ENCODE data around the gene SLC7A6. TPM values are rescaled to one million over a fixed set of nuclear protein-coding genes. Genes with fewer than 3 reads are reported as not detected.

The SLC7A6 gene
- total and polyA plus RNA-seq, 2 of the 8 experiments (the other 6 are each of a cell fraction or from before 2014, with no cell fraction given): 28.0 to 37.8 TPM

GRCh38 chr16:68319185-68319908 lies 55.0 kb downstream of the SLC7A6 start:
- no peak overlapping the region for H2AFZ ChIP-seq (ENCODE audit: low read length)
- H3K79me1 ChIP-seq (ENCODE audit: low read depth, low read length): peaks cover 3% of the 10 kb centered on the region; the same call in 1 of the 2 replicates
- WGBS, 2 experiments (ENCODE audit: extremely low coverage in 1 of 2, insufficient coverage in 1 of 2, insufficient read length in 1 of 2, insufficient replicate concordance in 2 of 2, low coverage in 1 of 2, low lambda C conversion rate in 2 of 2, missing lambda C conversion rate in 1 of 2): 98% methylated on average over 6 of the region's 6 CpGs; no CpG with 5 or more reads in 1 of the 2 experiments
- no peak overlapping the region for H4K5ac ChIP-seq (ENCODE audit: insufficient read length, low read depth, low read length)
- no peaks in the 10 kb centered on the region for H3K27me3 ChIP-seq (replicated peaks in 1 of 4; ENCODE audit: control insufficient read depth in 3 of 4, extremely low read depth in 1 of 4, insufficient read depth in 3 of 4, low read length in 3 of 4)
- H2BK120ac ChIP-seq (replicated peaks; ENCODE audit: low read depth, low read length): no peak overlapping the region
- ChIA-PET POLR2A (ENCODE audit: partially characterized antibody) (interaction anchor here (0.6 to 1.4 kb wide), 5 partner anchors 8 to 160 kb away, joined by 3 to 5 read pairs (median 3); partner anchors contain the start of genes PRMT7 and SLC7A6OS), CTCF (ENCODE audit: partially characterized antibody) (interaction anchor here (0.6 to 16.2 kb wide), 9 partner anchors 9 to 164 kb away, joined by 3 to 221 read pairs (median 4); partner anchors contain the start of genes PRMT7, SLC7A6 and SLC7A6OS)
- H2BK15ac ChIP-seq (ENCODE audit: low read length): no peak overlapping the region
- no peaks in the 10 kb centered on the region for H3K9me3 ChIP-seq (ENCODE audit: insufficient read depth in 2 of 2, low read depth in 1 of 2, low read length in 1 of 2)
- no peak overlapping the region for H3K4ac ChIP-seq (replicated peaks; ENCODE audit: insufficient read length, low read depth, low read length)
- DNase-seq (ENCODE audit: low read depth in 1 of 2, low spot score in 2 of 2) (no peak), FAIRE-seq (no peak)
- no peak overlapping the region for H2BK20ac ChIP-seq (ENCODE audit: low read length)
- no peak overlapping the region for H2BK12ac ChIP-seq (ENCODE audit: low read depth, low read length)
- H3K4me3 ChIP-seq (ENCODE audit: extremely low read depth in 1 of 4, insufficient read depth in 2 of 4, low read depth in 3 of 4, low read length in 4 of 4): no peak overlapping the region
- H2AK5ac ChIP-seq (ENCODE audit: low read depth, low read length): no peak overlapping the region
- H4K91ac ChIP-seq (replicated peaks; ENCODE audit: insufficient read length, low read length): no peak overlapping the region
- no peak overlapping the region for H2BK5ac ChIP-seq (ENCODE audit: low read depth, low read length)
- H3K4me1 ChIP-seq (replicated peaks in 1 of 4; ENCODE audit: control insufficient read depth in 3 of 4, insufficient read depth in 4 of 4, low read length in 3 of 4): no peaks in the 10 kb centered on the region; a peak in 1 of 7 replicates
- H4K20me1 ChIP-seq (replicated peaks in 1 of 2; ENCODE audit: control insufficient read depth in 1 of 2, insufficient read depth in 2 of 2, low read length in 2 of 2): peaks cover 0 to 2% of the 10 kb centered on the region in 2 experiments
- no peak overlapping the region for H3K14ac ChIP-seq (ENCODE audit: insufficient read length)
- peaks cover 2 to 22% (median 9%) of the 10 kb centered on the region in 4 experiments; a peak in 5 of 8 replicates for H3K36me3 ChIP-seq (ENCODE audit: control insufficient read depth in 2 of 4, insufficient read depth in 4 of 4, low read length in 3 of 4)
- no peak overlapping the region for H3K4me2 ChIP-seq (ENCODE audit: insufficient read depth in 1 of 2, low read depth in 2 of 2, low read length in 2 of 2)
- H3K18ac ChIP-seq (ENCODE audit: extremely low read depth, low read length): no peak overlapping the region
- no peak overlapping the region for H3K23ac ChIP-seq (ENCODE audit: insufficient read length)
- H3K27ac ChIP-seq (ENCODE audit: low read depth, low read length): no peak overlapping the region
- H3K23me2 ChIP-seq (ENCODE audit: low read depth, low read length): no peaks in the 10 kb centered on the region
- no peak overlapping the region for H4K8ac ChIP-seq (ENCODE audit: extremely low read depth, insufficient read depth, low read length)
- H3K56ac ChIP-seq (replicated peaks; ENCODE audit: insufficient read length, low read depth, low read length): no peak overlapping the region
- H3K79me2 ChIP-seq (ENCODE audit: control insufficient read depth in 1 of 2, insufficient read depth in 2 of 2, low read length in 2 of 2): no peaks in the 10 kb centered on the region
- H3K9ac ChIP-seq (replicated peaks in 1 of 4; ENCODE audit: extremely low read depth in 1 of 4, low read depth in 3 of 4, low read length in 3 of 4): no peak overlapping the region
- TF ChIP-seq SAP30 (IDR thresholded peaks at IDR 0.05; ENCODE audit: insufficient read depth, insufficient replicate concordance, low read length) (no peak), BACH1 (IDR thresholded peaks at IDR 0.05; ENCODE audit: low read length) (no peak), ATF3 (IDR thresholded peaks at IDR 0.05; ENCODE audit: insufficient read depth, low read depth, low read length) (no peak), JUND (IDR thresholded peaks at IDR 0.05; ENCODE audit: low read length) (no peak), KDM1A (IDR thresholded peaks at IDR 0.05; ENCODE audit: borderline replicate concordance, low read length) (no peak), CHD2 (IDR thresholded peaks at IDR 0.05; ENCODE audit: low read length) (no peak), MAFK (IDR thresholded peaks at IDR 0.05; ENCODE audit: low read depth, low read length) (no peak)
